Raji (cell line): ENCODE data around the gene NOP10.

Experiments
- POLR2A ChIP-seq: IDR thresholded peaks from 2 replicates; pipeline ENCODE4 v1.6.1; 2011; ENCODE audit warnings: low read depth, low read length, control low read depth; ENCODE audit not compliant: insufficient read depth

NOP10 gene

DNA sequence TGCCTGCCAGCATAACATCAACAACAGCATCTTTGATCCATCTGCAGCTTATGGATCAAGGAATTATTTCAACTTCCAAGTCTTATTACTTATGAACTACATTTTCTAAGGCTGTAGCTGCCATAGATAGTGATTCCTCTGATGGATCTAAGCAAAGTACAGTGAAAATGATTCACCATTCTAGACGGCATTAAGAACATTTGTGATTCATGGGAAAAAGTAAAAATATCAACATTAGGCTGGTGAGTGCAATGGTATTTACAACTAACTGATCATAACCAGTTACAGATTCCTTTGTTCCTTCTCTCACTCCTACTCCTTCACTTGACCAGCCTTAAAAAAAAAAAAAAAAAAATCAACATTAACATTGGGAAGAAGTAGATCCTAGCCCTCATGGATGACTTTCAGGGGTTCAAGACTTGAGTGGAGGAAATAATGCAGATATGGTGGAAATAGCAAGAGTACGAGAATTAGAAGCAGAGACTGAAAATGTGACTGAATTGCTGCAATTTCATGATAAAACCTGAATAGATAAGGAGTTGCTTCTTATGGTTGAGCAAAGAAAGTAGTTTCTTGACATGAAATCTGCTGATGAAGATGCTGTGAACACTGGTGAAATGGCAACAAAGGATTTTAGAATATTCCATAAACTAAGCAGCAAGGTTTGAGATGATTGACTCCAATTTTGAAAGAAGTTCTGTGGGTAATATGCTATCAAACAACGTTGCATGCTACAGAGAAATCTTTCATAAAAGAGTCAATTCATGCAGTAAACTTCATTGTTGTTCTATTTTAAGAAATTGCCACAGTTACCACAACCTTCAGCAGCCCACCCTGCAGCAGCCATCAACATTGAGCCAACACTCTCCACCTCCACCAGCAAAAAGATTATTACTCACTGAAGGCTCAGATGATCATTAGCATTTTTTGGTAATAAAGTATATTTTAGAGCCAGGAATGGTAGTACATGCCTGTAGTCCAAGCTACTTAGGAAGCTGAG lies 28.1 kb downstream of the NOP10 start:
- TF ChIP-seq POLR2A = no peak

- no peak for TF ChIP-seq POLR2A
These were observed 31.4 kb downstream of the NOP10 start for GRCh38 chr15:34311563-34311962.

- no peak for TF ChIP-seq POLR2A
These were observed 38.3 kb downstream of the NOP10 start for GRCh38 chr15:34304613-34305012.

DNA sequence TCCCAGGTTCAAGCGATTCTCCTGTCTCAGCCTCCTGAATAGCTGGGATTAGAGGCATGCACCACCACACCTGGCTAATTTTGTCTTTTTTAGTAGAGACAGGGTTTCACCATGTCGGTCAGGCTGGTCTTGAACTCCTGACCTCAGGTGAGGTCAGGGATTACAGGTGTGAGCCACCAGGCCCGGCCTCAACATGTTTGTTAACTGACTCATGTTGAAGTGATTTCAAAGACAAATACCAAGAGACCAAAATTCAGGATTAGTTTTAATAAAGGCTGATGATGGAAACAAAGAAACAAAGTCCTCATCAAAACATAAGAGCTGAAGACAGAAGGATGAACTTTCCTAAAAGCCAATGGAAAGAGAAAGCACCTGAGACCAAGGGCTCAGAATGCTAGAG lies 41.9 kb downstream of the NOP10 start:
- TF ChIP-seq POLR2A = no peak

- TF ChIP-seq POLR2A = no peak
These were observed 45.9 kb downstream of the NOP10 start for GRCh38 chr15:34297059-34297458.

DNA sequence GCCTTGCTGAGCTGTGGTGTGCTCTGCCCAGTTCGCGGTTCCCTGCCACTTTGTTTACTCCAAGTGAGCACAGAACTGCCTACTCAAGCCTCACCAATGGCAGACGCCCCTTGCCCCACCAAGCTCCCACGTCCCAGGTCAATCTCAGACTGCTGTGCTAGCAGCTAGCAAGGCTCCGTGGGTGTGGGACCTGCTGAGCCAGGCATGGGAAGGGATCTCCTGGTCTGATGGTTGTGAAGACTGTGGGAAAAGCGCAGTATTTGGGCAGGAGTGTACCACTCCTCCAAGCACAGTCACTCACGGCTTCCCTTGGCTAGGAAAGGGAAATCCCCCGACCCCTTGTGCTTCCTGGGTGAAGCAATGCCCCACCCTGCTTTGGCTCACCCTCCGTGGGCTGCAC lies 50.3 kb downstream of the NOP10 start:
- no peak for TF ChIP-seq POLR2A
